GM21367 (cell line): ENCODE data around the gene DIPK1A.
"Not testable (repeated sequence)": the region's sequence is repeated elsewhere in the genome, so short reads cannot be mapped to it uniquely, and the experiment has no call there.

Experiments used
- ATAC-seq: cut with Tn5 transposase; IDR thresholded peaks from one replicate; pipeline ENCODE4 v1.9.1; 2021; ENCODE audit not compliant: unreplicated experiment

DIPK1A gene

DNA sequence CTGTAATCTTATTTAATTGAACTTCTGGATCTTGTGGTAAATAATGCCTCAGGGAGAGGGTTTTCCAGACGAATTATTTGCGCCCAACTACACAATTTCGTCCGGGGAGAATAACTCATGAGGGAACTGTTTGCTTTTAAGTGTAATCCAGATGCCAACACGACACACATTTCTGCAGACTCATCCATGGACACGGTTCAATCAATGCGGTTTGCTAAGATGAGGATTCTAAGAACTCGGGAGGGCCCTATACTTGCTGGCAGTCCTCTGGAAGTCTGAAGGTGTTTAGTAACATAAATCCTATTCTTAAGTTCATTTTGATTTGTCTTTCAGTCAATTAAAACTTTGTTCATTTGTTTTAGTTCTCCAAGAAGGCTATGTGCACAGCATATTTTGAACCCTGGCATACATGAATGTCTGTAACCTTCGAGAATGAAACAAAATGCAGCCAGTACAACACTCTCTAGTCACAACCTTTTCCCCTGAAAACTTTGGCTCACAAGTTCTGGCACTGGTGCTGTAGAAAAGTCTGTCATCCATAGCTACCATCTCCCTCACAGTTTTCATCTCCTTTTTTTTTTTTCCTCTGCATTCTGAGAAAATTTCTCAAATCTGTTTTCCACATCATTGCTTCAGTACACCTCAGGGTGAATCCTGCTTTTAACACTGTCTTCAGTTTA lies 38.8 kb downstream of the DIPK1A start:
- ATAC-seq = no peak

GRCh38 chr1:92921031-92922023 lies 39.9 kb downstream of the DIPK1A start:
- no peak for ATAC-seq

- ATAC-seq = no peak
Measured at GRCh38 chr1:92916899-92917298, 44.4 kb downstream of the DIPK1A start.

- no peak for ATAC-seq
Measured at GRCh38 chr1:92915547-92915946, 45.7 kb downstream of the DIPK1A start.

DNA sequence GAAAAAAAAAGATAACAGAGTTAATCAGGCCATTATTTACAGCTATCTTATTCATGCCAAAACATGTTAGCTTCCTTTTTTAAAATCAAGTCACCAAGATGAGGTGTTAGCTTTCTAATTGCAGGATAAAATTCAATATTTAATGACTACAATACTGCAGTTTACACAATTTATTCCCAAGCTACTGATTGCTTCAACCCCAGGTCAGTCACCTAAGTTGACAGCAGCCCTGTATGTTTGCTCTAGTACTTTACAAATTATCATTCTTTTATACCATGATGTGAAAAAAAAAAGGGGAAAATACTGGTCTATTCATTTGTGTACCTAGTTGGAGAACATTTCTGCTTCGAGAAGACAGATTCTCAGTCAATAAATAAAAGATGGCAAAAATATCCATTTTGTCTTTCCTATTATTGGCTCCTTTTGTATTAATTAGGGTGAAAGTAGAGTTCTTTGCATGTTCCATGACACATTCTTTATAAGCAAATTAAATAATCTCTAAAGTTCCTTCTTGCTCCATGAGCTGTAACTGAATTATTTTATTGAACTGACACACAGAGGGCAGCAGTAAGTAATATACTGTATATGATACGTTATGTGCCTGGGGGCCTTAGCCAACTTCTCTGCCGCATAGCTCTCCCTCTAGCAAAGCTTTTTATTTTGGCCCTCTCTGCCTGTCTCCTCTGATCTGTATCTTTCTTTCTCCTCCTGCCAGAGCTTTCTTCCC lies 48.0 kb downstream of the DIPK1A start:
- ATAC-seq = no peak

GRCh38 chr1:92910081-92910480 lies 51.2 kb downstream of the DIPK1A start:
- no peak for ATAC-seq

DNA sequence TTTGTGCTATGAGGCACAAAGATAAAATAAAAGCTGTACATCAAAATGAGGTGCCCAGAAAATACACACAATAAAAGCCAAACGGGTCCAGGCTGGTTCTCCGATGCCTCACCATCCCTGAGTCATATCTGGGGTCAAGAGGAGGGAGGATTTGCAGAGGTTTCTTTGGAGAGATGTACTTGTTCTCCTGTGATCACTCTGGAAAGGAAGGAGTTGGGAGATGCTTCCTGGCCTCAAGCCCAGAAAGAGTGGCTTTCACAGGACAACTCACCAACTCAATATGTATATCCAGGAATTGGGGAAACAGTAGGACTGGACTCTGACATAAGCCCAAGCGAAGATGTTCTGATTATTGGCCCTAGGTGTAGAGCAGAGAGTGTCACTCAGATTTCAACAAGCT lies 51.9 kb downstream of the DIPK1A start:
- ATAC-seq = no peak

DNA sequence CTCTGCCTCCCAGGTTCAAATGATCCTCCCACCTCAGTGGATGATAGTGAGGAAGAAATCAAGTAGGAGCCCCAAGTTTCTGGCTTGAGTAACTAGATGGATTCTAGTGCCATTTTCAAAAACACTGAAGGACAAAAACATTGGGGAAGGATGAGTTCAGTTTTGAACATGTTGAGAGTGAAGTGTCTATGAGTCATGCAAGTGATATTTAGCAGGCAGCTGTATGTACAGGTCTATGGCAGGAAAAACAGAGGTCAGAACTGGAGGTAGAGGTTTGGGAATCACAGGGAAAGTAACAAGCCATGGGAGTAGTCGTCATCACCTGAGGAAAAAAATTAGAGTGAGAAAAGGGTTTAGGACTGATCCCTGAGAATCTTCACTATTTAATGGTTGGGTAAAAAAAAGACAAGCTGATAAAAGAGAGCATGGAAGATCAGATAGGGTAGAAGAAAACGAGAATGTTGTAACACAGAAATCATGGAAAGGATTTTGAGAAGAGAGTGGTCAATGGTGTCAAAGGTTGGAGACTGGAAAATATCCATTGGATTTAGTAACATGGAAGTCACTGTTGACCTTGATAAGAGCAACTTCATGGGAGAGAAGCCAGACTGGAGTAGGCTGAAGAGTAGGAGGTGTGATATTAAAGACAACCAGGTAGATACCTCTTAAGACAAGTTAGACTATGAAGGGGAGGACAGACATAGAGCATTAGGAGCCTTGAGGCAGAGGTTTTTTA lies 53.1 kb downstream of the DIPK1A start:
- no peak for ATAC-seq

DNA sequence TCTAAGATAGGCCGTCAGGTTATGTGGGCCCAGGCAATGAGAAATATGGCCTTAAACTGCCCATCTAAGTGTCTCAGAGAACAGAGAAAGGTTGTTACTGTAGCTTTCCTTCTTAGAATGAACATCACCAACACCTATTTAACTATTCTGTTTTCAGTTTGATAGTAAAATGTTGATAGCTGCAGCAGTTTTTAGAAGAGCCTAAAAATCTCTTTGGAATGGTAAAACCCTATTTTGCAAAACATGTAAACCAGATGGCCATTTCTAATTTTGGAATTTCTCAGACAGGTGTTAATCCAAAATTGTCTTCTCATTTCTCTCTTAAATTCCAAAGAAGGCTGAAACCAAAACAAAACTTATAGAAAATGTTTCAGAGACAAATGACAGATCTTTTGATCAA lies 57.5 kb downstream of the DIPK1A start:
- no peak for ATAC-seq

GRCh38 chr1:92902406-92902744 lies 58.9 kb downstream of the DIPK1A start:
- ATAC-seq = no peak

GRCh38 chr1:92901699-92902405 lies 59.4 kb downstream of the DIPK1A start:
- ATAC-seq = no peak

- no peak for ATAC-seq
Measured at GRCh38 chr1:92901126-92901525, 60.1 kb downstream of the DIPK1A start.

GRCh38 chr1:92900539-92900938 lies 60.7 kb downstream of the DIPK1A start:
- ATAC-seq = no peak

DNA sequence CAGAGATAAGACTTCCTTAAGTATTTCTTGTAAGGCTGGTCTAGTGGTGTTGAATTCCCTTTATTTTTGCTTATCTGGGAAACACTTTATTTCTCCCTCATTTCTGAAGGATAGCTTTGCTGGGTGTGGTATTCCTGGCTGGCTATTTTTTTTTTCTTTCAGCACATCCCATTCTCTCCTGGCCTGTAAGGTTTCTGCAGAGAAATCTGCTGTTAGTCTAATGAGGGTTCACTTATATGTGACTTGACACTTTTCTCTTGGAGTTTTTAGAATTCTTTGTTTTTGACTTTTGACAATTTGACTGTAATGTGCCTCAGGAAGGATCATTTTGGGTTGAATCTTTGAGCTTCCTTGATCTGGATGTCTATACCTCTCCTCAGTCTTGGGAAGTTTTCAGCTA lies 61.5 kb downstream of the DIPK1A start:
- ATAC-seq = no peak

DNA sequence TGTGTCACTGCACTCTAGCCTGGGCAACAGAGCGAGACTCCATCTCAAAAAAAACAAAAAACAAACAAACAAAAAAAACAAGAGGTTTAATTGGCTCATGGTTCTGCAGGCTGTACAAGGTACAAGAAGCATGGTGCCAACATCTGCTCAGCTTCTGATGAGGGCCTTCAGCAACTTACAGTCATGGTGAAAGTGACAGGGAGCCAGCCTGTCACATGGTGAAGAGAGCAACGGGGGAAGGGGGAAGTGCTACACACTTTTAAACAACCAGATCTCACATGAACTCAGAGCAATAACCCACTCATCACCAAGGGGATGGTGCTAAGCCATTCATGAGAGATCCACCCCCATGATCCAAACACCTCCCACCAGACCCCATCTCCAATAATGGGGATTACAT lies 63.2 kb downstream of the DIPK1A start:
- not testable (repeated sequence) for ATAC-seq

GRCh38 chr1:92887465-92887864 lies 73.8 kb downstream of the DIPK1A start:
- ATAC-seq = no peak

DNA sequence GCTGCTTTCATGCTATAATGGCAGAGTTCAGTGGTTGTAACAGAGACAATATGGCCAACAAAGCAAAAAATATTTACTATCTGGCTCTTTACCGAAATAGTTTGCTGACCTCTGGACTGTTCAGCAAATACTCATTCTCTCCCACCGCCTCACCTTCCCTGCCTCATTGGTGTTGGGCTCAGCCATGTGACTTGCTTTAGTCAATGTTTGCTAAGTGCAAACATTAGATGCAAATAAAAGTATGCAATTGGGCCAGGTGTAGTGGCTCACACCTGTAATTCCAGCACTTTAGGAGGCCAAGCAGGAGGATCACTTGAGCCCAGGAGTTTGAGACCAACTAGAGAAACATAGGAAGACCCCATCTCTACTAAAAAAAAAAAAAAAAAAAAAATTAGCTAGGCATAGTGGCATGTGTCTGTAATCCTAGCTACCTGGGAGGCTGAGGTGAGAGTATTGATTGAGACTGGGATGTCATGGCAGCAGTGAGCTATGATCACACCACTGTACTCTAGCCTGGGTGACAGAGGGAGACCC lies 74.3 kb downstream of the DIPK1A start:
- ATAC-seq = no peak

DNA sequence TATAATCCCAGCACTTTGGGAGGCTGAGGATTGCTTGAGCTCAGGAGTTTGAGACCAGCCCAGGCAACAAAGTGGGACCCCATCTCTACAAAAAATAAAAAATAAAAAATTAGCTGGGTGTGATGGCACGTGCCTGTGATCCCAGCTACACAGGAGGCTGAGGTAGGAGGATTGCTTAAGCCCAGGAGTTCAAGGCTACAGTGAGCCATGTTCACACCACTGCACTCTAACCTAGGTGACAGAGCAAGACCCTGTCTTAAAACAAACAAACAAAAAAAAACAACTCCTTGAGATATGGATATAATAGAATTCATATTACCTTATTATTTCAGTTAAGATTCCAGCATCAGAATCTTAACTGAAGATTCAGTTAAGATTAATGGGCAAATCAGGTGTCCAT lies 77.1 kb downstream of the DIPK1A start:
- no peak for ATAC-seq

DNA sequence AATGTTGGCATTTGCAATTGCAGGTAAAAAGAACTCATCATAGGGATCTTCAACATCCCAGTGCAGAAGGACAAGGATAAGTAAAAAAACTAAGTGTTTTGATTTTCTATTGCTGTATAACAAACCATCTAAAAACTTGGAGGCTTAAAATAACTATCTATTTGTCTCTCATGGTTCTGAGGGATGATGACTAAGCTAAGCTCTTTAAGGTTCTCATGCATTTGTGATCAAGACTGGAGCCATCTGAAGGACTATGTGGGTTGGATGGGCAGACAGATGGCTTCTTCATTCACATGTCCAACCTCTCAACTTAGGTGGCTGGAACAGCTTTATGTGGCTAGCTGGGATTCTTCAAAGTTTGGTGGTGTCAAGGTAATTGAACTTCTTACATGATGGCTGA lies 78.0 kb downstream of the DIPK1A start:
- no peak for ATAC-seq

DNA sequence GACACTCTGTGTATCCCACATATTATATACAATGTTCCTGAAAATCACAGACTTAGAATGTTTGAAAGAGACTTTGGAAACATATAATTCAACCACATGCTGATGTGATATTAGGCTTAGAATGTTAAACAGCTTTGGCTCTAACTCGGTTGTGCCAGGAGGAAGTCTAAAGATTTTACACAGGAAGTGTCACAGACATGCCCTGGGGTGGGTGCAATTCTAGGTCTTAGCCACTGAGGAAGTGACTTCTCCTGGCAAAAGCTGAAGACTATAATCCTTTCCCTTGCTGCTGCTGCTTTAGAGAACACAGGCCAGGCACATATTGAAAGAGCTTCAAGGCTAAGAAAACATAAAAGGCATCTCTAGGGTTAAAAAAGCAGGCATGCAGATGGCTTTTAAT lies 78.4 kb downstream of the DIPK1A start:
- no peak for ATAC-seq
